Activated CD8-positive, alpha-beta memory T cell treated with anti-CD3 and anti-CD28 coated beads, Interleukin-2, amount 50 U/mL, for 24 hours (primary cell): ENCODE data around the gene NF2.

ENCODE experiments used
- DNase-seq: peaks from one replicate; pipeline ENCODE4 v3.0.0-alpha.2; 2020; ENCODE audit errors: extremely low read depth

NF2 gene

GRCh38 chr22:29630987-29631386, 27.6 kb downstream of the NF2 start:
- DNase-seq: no peak

GRCh38 chr22:29631725-29632124, 28.3 kb downstream of the NF2 start:
- DNase-seq: no peak

DNA sequence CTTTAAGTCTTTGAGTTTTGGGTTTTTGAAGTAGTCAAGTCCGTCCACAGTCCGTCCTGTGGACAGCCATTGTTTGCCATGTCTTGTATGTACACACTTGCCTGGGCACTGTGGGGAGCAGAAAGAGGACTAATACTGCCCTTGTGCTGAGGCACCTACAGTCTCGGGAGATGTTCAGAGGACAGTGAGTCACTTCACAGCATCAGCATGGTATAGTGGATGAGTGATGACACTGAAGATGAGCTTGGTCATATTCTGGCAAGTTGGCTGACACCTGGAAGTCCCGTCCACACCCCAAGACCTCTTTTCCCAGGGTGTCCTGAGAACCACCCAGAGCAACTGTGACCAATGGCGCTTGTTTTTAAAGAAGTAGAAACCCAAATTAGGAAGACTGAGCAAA, 29.2 kb downstream of the NF2 start:
- DNase-seq: no peak

- DNase-seq: no peak
Observed at GRCh38 chr22:29633514-29634312, 30.3 kb downstream of the NF2 start.

DNA sequence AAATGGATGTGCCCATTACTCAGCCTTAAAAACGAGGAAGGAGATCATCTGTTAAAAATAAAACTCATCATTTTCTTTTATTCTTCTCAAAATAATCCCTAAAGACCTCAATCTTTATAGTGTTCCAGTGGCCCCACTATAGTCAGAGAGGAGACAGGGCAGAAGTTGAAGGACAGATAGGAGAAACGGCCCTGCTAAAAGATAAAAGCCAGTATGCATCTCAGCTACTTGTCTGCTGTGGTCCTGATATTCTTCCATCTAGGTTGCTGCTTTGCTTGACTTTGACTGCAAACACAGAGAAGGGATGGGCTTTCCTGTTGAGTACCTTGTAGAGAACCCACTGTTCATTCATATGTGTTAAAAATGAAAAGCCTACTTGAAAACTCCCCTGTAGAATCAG, 31.4 kb downstream of the NF2 start:
- no peak for DNase-seq

- no peak for DNase-seq
Observed at GRCh38 chr22:29635734-29636357, 32.4 kb downstream of the NF2 start.

- no peak for DNase-seq
Observed at GRCh38 chr22:29636751-29637150, 33.3 kb downstream of the NF2 start.

DNA sequence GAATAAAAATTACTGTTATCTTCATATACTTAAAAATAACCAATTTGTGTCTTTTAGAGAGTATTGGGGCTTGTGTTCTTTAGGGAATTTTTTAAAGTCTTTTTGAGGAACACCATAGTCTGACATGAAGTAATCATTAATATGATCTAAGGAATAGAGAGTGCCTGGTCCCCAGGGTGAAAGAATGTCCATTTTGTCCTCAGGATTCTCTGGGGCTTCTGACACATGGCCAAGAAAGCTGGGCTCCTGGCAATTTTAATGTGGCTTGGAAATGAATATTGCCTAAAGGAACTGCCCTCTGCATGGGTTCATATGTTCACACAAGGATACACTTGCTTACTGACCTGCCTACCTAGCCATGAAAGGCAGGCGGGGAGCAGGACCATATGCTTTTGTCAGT, 33.7 kb downstream of the NF2 start:
- DNase-seq: no peak

GRCh38 chr22:29638678-29639077, 35.2 kb downstream of the NF2 start:
- DNase-seq: no peak

GRCh38 chr22:29639096-29639495, 35.7 kb downstream of the NF2 start:
- no peak for DNase-seq

- DNase-seq: no peak
Observed at GRCh38 chr22:29641042-29641699, 37.7 kb downstream of the NF2 start.

DNA sequence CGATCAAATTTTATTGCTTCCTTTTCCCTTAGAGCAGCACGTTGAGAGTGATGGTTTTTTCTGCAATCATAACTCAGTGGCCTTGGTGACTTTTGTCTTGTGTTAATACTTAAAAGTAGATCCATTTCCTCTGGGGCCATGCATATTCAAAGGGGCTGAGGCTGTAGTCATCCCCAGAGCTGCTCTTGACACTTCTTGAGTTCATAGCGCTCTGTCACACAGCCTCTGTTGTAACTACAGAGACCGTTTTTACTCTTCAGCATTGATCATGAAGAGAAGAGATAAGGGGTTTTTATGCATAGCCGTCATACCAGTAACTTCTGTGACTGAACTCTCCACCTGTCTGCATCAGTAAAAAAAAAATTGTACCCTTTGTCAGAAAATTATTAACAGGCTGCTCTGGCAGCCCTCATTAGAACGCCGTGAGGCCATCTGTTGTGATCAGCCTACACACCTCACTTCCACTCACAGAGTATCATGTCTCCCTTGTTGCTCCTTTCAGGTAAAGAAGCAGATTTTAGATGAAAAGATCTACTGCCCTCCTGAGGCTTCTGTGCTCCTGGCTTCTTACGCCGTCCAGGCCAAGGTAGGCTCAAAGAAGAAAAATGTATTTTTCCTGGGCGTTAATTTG, 38.4 kb downstream of the NF2 start:
- no peak for DNase-seq

DNA sequence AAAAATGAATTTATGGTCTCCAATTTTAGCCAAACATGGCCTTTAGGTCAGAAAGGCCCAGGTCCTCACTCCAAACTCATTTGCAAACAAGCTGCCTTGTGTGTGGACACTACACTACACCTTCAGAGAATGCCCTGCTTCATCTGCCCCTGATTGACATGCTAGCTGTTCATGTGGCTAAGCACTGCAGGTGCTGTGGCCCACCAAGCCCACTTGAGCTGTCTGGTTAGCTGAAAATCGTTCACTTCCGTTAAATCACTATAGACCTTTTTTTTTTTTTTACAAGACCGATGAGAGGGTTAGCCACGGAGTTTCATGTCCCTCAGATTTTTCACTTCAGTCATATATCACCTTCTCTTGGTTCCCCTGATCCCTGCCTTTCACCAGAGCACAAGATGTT, 39.3 kb downstream of the NF2 start:
- no peak for DNase-seq

DNA sequence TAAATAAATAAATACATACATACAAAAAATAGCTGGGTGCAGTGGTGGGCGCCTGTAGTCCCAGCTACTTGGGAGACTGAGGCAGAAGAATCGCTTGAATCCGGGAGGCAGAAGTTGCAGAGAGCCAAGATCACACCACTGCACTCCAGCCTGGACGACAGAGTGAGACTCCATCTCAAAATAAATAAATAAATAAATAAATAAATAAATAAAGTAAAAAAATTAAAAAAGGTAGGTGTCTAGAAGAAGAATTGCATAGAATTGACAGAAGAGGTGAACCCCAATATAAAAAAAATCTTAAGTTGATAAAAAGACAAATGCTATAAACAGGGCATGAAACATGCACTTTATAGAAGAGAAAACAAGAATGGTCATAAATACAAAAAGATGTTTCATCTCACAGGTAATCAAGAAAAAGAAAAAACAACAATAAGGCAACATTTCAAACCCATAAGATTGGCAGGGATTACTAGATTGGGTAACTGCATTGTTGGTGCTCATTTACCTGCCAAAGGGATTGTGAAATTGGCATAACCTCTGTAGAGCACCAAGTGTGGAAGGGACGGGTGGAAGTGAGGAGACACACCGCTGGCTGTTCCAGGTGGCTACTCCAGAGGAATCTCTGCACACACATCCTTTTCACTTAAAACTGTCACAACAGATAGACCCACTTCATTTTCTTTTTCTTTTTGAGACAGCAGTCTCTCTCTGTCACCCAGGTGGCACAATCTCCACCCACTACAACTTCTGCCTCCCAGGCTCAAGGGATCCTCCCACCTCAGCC, 44.7 kb downstream of the NF2 start:
- no peak for DNase-seq

DNA sequence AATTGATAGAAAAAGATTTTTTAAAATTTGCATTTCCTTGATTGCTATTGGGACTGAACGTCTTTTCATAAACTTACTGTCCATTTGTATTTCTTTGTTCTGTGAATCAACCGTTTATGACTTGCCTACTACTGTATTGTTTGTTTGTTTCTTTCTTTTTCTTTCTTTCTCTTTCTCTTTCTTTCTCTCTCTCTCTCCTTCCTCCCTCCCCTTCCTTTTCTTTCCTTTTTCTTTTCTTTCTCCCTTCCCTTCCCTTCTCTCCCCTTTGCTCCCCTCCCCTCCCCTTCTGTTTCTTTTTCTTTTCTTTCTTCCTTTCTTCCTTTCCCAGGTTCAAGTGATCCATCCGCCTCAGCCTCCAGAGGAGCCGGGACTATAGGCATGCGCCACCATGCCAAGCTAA, 46.9 kb downstream of the NF2 start:
- DNase-seq: no peak

DNA sequence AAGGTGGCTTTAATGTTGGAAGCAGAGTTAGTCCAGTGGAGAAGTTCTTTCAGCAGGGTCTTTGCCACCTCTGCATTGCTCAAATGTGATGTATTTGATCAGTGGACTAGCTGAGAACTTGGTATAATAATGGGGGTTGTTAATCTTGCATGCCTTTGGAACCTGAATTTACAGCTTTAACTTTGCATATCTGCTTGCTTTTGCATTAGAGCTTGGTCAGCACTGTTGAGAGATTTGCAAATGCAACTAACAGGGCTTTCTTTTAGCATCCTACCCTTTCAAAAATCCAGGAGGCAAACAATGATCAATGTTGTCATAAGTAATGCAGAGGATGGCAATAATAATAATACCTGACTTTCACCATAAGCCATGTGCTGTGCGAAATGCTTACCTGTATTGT, 48.2 kb downstream of the NF2 start:
- DNase-seq: no peak

DNA sequence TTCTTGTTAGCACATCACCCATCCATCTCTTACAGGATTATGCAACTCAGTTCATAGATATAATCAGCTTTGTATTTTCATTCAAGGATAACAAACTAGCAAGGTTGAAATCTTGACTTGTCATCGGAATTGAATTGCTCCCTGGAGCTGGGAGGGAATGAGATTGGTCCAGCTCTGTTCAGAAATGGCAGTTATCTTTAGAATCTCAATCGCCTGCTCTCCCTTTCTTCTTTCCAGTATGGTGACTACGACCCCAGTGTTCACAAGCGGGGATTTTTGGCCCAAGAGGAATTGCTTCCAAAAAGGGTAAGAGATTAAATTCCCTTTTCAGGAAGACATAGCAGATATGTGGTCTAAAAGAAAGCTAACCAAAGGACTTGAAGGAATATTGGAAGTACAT, 51.0 kb downstream of the NF2 start:
- DNase-seq: no peak

DNA sequence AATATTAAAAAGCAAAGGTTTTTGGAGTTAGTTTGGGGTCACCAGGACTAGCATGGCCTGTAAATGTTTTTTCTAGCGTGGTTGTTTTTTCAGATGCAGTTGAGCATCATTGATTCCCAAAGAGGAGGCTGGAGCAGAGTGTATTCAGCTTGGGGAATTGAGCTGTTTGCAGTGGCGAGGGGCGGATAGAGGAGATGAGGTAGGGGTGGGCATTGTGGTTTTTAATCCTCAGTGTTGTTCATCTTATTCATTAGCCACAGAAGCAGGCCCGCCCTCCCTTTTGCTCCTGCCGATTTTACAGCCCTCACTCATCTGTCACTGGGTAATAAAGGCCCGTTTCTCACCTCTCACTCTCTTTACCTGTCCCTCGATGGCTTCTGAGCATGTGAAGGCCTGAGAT, 51.4 kb downstream of the NF2 start:
- DNase-seq: no peak

DNA sequence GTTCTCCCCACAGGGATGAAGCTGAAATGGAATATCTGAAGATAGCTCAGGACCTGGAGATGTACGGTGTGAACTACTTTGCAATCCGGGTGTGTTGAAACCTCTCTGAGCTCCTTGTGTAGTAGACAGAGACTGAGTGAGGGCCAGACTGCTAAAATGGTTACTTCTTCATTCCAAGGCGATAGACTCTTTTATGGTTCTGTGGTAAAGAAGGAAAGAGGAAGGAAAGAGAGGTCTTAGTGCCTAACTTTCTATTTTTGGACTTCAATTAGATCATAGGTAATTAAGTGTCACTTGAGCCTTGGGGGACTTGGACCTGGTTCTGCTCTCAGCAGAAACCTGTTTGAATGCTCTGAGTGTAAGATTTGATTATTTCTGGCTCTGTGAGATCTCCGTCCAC, 54.7 kb downstream of the NF2 start:
- no peak for DNase-seq

- DNase-seq: no peak
Observed at GRCh38 chr22:29660021-29660420, 56.6 kb downstream of the NF2 start.

GRCh38 chr22:29661336-29661735, 57.9 kb downstream of the NF2 start:
- no peak for DNase-seq
